Stimulated activated CD8-positive, alpha-beta memory T cell treated with anti-CD3 and anti-CD28 coated beads, Interleukin-7, amount 100 ng/mL, for 24 hours (primary cell): Measurements from ENCODE around the gene DZIP1L.
"Not testable (repeated sequence)": the region's sequence is repeated elsewhere in the genome, so short reads cannot be mapped to it uniquely, and the experiment has no call there.

Source experiments
- DNase-seq: peaks from one replicate; pipeline ENCODE4 v3.0.0-alpha.2; 2020; ENCODE audit warnings: low read depth

The DZIP1L gene

GRCh38 chr3:138113326-138113725, 2.1 kb downstream of the DZIP1L start:
- no peak for DNase-seq

DNA sequence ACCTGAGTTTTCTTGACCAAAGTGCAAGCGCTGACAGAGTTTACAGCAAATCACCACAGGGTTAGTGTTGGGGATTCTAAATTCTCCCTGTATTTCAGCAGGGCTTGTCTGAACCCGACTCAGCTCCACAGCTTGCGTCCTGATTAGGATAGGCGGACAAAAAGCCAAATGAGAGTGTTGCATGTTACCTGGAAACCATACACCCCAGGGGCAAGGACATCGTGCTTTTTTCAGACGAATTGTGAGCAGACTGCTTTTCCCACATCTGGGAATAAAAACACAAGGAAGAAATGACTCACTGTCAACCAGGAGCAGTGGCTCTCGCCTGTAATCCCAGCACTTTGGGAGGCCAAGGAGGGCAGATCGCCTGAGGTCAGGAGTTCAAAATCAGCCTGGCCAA, 3.0 kb downstream of the DZIP1L start:
- no peak for DNase-seq

DNA sequence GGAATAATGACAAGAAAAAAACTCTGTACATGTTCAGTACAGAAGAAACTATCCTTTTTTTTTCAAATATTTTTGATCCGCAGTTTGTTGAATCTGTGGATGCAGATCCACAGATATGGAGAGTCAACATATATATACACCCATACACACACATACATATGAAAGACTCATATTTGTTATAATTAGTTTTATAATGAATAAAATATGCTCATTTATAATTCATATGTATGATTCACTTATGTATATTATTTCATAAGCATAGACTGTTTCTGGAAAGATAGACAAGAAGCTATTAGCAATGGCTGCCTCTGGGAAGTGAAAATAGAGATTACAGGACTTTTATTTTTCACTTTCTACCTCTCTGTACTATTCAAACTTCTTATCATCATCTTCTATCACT, 9.8 kb downstream of the DZIP1L start:
- no peak for DNase-seq

DNA sequence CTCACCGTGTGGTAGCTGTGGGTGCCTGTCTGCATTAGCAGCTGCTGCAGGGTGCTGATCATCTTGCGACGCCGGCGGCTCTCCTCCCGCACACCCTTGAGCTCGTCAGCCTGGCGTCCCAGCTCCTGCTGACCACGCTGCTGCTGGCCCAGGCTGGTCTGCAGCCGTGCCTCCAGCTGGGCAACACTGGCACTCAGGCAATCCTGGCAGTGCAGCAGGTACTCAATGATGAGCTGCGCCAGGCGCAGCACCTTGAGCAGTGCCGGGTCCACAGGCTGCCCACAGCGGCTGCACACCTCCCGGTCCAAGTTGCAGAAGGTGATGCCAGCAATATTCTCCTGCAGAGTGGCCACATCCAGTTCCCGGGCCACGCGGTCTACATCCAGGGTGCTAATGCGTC, 11.9 kb downstream of the DZIP1L start:
- no peak for DNase-seq

GRCh38 chr3:138101351-138101940, 14.0 kb downstream of the DZIP1L start:
- DNase-seq, result not testable (repeated sequence)

DNA sequence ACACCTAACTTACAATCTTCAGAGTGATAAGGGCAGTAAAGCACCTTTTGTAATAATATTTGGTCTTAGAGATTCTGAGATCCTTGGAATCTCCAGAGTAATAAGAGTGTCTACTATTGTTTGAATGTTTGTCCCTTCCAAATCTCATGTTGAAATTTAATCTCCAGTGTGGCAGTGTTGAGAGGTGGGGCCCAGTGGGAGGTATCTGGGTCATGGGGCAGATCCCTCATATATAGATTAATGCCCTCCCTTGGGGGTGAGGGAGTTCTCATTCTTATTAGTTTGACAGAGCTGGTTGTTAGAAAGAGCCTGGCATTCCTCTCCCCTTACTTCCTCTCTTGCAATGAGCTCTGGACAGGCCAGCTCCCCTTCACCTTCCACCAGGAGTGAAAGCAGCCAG, 16.0 kb downstream of the DZIP1L start:
- no peak for DNase-seq

GRCh38 chr3:138097192-138098172, 17.9 kb downstream of the DZIP1L start:
- no peak for DNase-seq

DNA sequence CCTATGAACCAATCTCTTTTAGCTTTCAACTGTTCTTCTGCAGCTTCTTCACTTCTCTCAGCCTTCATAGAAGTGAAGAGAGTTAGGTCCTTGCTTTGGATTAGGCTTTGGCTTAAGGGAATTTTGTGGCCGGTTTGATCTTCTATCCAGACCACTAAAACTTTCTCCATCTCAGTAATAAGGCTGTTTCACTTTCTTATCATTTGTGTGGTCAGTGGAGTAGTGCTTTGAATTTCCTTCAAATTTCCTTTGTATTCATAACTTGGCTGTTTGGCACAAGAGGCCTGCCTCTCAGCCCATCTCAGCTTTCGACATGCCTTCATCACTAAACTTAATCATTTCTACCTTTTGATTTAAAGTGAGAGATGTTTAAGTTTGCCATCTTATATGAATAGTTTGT, 21.7 kb downstream of the DZIP1L start:
- no peak for DNase-seq

DNA sequence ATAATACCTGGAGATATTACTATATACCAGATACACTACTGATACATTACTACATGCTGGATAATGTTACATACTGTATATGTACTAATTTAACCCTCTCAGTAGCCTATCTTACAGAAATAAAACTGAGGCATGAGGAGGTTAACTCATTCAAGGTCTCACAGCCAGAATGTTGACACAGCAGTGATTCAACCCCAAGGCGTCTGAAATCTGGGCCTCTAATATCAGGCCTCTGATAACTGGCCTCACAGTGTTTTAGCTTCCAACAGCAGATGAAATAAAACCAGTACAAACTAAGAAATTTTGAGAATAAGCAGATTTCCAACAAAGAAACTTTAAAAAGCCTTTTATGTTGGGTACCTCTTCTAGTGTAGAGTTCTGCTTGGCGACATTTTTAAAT, 23.4 kb downstream of the DZIP1L start:
- no peak for DNase-seq

GRCh38 chr3:138089091-138089490, 26.3 kb downstream of the DZIP1L start:
- no peak for DNase-seq

DNA sequence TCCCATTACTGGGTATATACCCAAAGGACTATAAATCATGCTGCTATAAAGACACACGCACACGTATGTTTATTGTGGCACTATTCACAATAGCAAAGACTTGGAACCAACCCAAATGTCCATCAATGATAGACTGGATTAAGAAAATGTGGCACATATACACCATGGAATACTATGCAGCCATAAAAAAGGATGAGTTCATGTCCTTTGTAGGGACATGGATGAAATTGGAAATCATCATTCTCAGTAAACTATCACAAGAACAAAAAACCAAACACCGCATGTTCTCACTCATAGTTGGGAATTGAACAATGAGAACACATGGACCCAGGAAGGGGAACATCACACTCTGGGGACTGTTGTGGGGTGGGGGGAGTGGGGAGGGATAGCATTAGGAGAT, 29.7 kb downstream of the DZIP1L start:
- not testable (repeated sequence) for DNase-seq

DNA sequence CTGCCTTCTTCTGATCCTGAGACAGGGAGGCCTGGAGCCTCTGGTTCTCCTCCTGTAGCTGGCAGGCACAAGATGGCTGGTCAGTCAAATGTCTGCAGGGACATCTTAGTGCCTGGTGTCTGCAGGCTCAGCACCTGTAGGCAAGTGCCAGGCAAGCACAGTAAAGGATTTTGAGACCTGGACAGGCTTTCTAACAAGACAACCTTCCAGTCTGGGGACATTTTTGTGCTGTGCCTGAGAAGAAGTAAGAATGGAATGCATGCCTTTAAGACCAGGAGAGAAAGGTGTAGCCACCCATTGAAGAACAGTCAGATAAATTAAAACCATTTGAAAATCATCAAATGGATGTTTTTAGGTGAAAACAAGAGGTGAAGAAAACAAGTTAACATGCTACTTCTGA, 31.2 kb downstream of the DZIP1L start:
- no peak for DNase-seq

- DNase-seq, result no peak
Observed at GRCh38 chr3:138082992-138083386, 32.4 kb downstream of the DZIP1L start.

DNA sequence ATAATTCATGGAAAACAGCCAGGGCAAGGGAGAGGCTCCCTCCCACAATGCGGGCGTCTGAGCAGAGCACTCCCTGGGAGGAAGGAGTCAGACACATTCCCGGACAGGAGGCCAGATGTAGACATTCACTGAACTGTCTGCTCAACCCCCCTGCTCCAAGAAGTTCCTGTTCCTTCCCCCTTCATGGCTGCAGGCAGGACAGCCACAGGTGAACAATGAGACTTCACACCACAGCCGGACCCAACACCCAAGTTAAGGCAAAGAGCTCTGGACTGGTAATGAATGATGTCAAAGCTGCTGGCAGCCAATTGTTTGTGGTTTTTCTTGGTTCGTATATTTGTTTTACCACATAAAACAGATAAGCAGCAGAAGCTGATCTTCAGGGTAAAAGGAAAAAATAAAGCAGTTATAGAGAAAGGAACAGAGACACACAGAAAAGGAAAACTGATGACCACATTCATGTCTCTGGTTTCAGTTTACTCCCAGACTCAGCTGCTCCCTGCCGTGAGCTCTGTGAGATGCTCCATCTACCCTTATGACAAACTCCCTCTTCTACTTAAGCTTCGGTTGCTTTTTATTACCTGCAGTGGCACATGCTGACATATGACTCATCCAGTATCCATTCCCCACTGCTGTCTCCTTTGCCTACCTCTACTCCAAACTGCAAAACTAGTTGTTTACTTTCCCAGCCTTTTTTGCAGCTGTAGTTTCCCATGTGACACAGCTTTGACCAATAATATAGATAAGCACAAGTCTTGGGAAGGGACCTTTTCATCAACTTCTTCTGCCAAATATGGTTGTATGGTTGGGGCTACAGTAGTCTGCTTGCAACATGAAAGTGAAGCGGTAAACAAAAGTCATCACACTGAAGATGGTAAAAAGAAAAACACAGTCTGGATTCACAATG, 33.1 kb downstream of the DZIP1L start:
- DNase-seq, result no peak

DNA sequence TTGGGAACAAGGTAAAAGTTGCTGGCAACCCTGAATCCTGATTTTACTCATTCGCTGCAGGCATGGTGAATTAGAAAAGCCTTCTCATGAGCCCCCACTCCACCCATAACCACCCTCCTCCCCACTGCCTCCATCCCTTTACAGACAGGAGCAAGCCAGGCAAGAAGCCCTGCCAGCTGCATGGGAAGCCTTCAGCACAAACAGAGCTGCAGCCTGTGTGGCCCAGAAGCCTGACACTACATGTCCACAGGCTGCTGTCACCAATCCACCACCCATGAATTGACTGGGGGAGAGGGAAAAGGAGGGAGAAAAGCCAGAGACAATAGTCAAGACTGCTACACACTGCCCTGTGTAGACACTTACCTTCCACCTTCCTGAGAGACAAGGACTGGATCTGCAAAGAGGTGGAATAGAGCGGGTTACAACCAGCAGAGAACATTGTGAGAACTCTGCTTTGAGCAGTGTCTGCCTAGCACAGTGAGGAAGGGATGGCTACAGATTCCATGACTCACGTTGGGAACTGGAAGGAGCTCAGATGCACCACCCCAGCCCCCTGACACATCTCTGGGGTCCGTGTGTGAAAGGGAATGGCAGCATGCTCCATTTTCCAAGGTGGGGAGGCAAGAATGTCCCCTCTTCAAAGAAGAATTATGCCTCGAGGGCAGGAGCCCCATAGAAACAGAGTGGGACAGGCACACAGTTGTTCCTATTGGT, 33.9 kb downstream of the DZIP1L start:
- DNase-seq, result no peak

GRCh38 chr3:138079901-138080300, 35.5 kb downstream of the DZIP1L start:
- no peak for DNase-seq

- no peak for DNase-seq
Observed at GRCh38 chr3:138078901-138079344, 36.5 kb downstream of the DZIP1L start.

DNA sequence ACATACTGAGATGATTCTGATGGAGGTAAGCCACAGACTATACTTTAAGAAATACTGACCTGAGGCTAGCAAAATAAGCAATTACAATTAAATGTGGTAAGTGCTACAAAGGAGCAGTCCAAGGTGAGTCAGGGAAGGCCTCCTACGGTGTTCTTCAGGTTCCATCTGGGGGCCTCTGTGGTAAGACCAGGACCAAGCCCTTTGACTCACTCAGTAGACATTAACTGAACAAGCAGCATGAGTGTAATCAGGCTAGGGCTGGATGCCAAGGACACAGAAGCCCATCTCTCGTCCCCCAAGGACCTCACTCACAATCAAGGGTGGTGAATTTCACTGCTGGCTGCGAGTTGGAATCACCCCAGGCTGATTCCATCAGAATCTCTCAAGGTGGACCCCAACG, 37.3 kb downstream of the DZIP1L start:
- DNase-seq, result no peak

DNA sequence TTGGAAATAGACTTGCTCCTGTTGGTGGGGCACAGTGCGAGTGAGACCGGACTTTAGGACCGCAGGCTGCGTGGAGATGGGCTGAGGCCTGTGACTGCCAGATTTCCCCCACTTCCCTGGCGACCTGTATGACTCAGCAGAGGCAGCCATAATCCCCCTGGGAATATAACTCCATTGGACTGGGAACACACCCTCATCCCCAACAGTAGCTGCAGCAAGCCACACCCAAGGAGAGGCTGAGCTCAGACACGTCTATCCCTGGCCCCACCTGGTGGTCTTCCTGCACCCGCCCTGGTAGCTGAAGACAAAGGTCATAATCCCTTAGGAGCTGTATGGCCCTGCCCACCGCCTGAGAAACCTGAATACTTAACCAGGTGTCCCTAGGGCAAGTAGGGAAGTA, 42.6 kb downstream of the DZIP1L start:
- DNase-seq, result no peak

DNA sequence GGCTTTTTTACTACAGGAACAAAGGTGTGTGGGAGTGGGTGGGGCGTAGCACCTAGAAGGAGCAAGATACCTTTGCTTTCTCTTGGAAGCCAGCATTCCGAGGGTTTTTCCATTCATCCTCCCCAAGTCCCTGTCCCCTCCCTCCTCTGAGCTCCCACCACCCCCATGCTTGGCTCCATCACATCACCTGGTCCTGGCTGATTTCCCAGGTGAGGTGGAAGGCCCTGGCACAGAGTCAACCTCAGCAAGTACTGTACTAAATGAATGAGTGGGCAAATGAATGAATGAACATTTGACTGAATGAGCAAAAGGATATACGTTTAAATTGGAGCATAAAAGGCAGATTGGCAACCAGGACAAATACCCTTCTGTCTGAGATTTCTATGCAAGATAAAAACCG, 45.4 kb downstream of the DZIP1L start:
- no peak for DNase-seq

DNA sequence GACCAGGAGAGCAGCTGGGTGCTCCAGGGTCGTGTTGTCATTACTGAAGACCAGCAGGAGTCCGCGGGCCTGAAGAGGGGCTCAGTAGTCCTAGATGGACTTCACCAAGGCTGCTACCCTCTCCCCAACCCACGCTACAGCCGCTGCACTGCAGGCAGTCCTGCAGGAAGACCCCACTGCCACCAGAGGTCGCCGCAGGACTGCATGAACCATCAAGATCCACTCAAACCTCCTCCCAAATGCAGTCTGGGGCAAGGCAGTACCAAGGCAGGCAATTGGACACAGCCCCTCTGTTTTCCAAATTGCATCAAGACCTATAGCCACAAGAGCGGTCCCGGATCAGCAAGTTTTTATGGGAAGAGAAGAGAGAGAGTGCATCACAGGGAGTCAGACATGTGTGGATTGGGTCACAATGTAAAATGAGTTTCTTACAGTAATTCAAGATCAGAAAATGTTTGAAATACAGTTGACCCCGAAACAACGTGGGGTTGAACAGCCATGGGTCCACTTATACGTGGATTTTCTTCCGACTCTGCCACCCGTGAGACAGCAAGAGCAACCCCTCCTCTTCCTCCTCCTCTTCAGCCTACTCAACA, 46.7 kb downstream of the DZIP1L start:
- DNase-seq, result peak; percentile 66
